Neural cell (in vitro differentiated cells): ENCODE measurements around the gene STYXL1. TPM values are rescaled to one million over a fixed set of nuclear protein-coding genes. Genes with fewer than 3 reads are reported as not detected.

Experiments used
- H2AFZ ChIP-seq: fragments of 200-600, 300-800 bp; sonication (generic), shearing (Covaris generic); 2 replicates; pipeline ENCODE4 v1.6.0; 2014; ENCODE audit warnings: low read depth, mild to moderate bottlenecking, antibody characterized with exemption, low read length, moderate library complexity
- H3F3A ChIP-seq: fragments of 200-600 bp; shearing (Covaris generic); 2 replicates; pipeline ENCODE4 v1.6.1; 2016; ENCODE audit warnings: mild to moderate bottlenecking, moderate library complexity, mixed read lengths, antibody characterized with exemption, low read length; ENCODE audit not compliant: insufficient read depth, poor library complexity, severe bottlenecking
- H3K27ac ChIP-seq: fragments of 200-600, 300-800 bp; sonication (generic), shearing (Covaris generic); 2 replicates; pipeline ENCODE4 v1.5.1; 2014; ENCODE audit warnings: mild to moderate bottlenecking, low read length, moderate library complexity
- H3K27me3 ChIP-seq: fragments of 300-800, 200-600 bp; sonication (generic), shearing (Covaris generic); 2 replicates; pipeline ENCODE4 v1.6.0; 2014; ENCODE audit warnings: mild to moderate bottlenecking, low read depth, low read length, moderate library complexity; ENCODE audit not compliant: insufficient read depth
- H3K36me3 ChIP-seq: fragments of 300-800, 200-600 bp; sonication (generic), shearing (Covaris generic); 2 replicates; pipeline ENCODE4 v1.5.1; 2014; ENCODE audit warnings: mild to moderate bottlenecking, antibody characterized with exemption, low read length, moderate library complexity; ENCODE audit not compliant: insufficient read depth
- H3K4me2 ChIP-seq: fragments of 300-800, 200-600 bp; sonication (generic), shearing (Covaris generic); 2 replicates; pipeline ENCODE4 v1.6.0; 2014; ENCODE audit warnings: mild to moderate bottlenecking, low read length
- H3K4me3 ChIP-seq: fragments of 300-800, 200-600 bp; sonication (generic), shearing (Covaris generic); 2 replicates; pipeline ENCODE4 v1.5.1; 2014; ENCODE audit warnings: mild to moderate bottlenecking, low read length, moderate library complexity
- H3K79me2 ChIP-seq: fragments of 200-600 bp; shearing (Covaris generic); replicated peaks from 2 replicates; pipeline ENCODE4 v1.6.0; 2014; ENCODE audit warnings: mild to moderate bottlenecking, low read length, moderate library complexity; ENCODE audit not compliant: insufficient read depth
- H3K9ac ChIP-seq: fragments of 300-800, 200-600 bp; sonication (generic), shearing (Covaris generic); 2 replicates; pipeline ENCODE4 v1.6.1; 2016; ENCODE audit warnings: mild to moderate bottlenecking, low read length, mixed read lengths
- H3K9me2 ChIP-seq: fragments of 200-600 bp; shearing (Covaris generic); 2 replicates; pipeline ENCODE4 v1.6.1; 2016; ENCODE audit warnings: mild to moderate bottlenecking, low read length, mixed read lengths; ENCODE audit not compliant: insufficient read depth
- H3K9me3 ChIP-seq: fragments of 200-600, 300-800 bp; sonication (generic), shearing (Covaris generic); 2 replicates; pipeline ENCODE4 v1.6.1; 2016; ENCODE audit warnings: mild to moderate bottlenecking, mixed run types, low read length, moderate library complexity, mixed read lengths
- H4K20me1 ChIP-seq: fragments of 200-600 bp; shearing (Covaris generic); 2 replicates; pipeline ENCODE4 v1.6.1; 2016; ENCODE audit warnings: mild to moderate bottlenecking, mixed run types; ENCODE audit not compliant: insufficient read depth
- CTCF ChIP-seq: fragments of 450-650 bp; IDR thresholded peaks from 2 replicates; pipeline ENCODE4 v1.5.1; 2014; ENCODE audit warnings: antibody characterized with exemption, mild to moderate bottlenecking, moderate library complexity; ENCODE audit not compliant: poor library complexity, severe bottlenecking
- EP300 ChIP-seq: fragments of 450-650 bp; conservative IDR thresholded peaks from 2 replicates; pipeline ENCODE4 v1.6.1; 2014; ENCODE audit warnings: antibody characterized with exemption, mild to moderate bottlenecking, moderate library complexity; ENCODE audit not compliant: poor library complexity, severe bottlenecking
- EZH2 ChIP-seq: fragments of 200-600, 300-800 bp; shearing (Covaris generic), sonication (generic); IDR thresholded peaks from 2 replicates; pipeline ENCODE4 v1.6.1; 2014; ENCODE audit warnings: antibody characterized with exemption, low read length, borderline replicate concordance, mild to moderate bottlenecking; ENCODE audit not compliant: insufficient read depth, poor library complexity, severe bottlenecking
- MXI1 ChIP-seq: fragments of 450-650 bp; conservative IDR thresholded peaks from 2 replicates; pipeline ENCODE4 v1.6.1; 2014; ENCODE audit warnings: antibody characterized with exemption, mild to moderate bottlenecking; ENCODE audit not compliant: poor library complexity, severe bottlenecking
- POLR2AphosphoS5 ChIP-seq: IDR thresholded peaks from 2 replicates; pipeline ENCODE4 v1.6.1; 2012
- RAD21 ChIP-seq: fragments of 450-650 bp; conservative IDR thresholded peaks from 2 replicates; pipeline ENCODE4 v1.6.1; 2014; ENCODE audit warnings: antibody characterized with exemption, mild to moderate bottlenecking, moderate library complexity
- REST ChIP-seq: IDR thresholded peaks from 2 replicates; pipeline ENCODE4 v1.6.1; 2012; ENCODE audit warnings: borderline replicate concordance
- SMC3 ChIP-seq: fragments of 450-650 bp; conservative IDR thresholded peaks from 2 replicates; pipeline ENCODE4 v1.6.1; 2014; ENCODE audit warnings: antibody characterized with exemption, mild to moderate bottlenecking, moderate library complexity; ENCODE audit not compliant: poor library complexity
- TAF1 ChIP-seq: IDR thresholded peaks from 2 replicates; pipeline ENCODE4 v1.6.1; 2012; ENCODE audit warnings: low read depth
- polyA plus RNA-seq: library from polyadenylated mRNA; depleted of rRNA; stranded (reverse); fragments of >200 nt; gene quantifications from 2 replicates; pipeline ENCODE4 v1.2.3, GENCODE V29; 2014

The STYXL1 gene
- polyA plus RNA-seq, 1 donor from 2014 or later: 59.9 TPM

GRCh38 chr7:75998038-75998437, 49.8 kb downstream of the STYXL1 start:
- H3K9ac ChIP-seq: no peak overlapping the region
- H3K79me2 ChIP-seq: no peaks in the 10 kb centered on the region
- no peaks in the 10 kb centered on the region for H3F3A ChIP-seq
- no peaks in the 10 kb centered on the region for H3K9me2 ChIP-seq
- no peak overlapping the region for H3K4me3 ChIP-seq
- no peak overlapping the region for H3K27ac ChIP-seq
- no peaks in the 10 kb centered on the region for H4K20me1 ChIP-seq
- no peaks in the 10 kb centered on the region for H3K27me3 ChIP-seq
- TF ChIP-seq SMC3 (no peak), RAD21 (no peak), EP300 (no peak), POLR2AphosphoS5 (no peak)
- no peaks in the 10 kb centered on the region for H3K9me3 ChIP-seq
- H3K4me2 ChIP-seq: no peak overlapping the region
- H3K36me3 ChIP-seq: peaks cover 6% of the 10 kb centered on the region
- no peak overlapping the region for H2AFZ ChIP-seq

GRCh38 chr7:75996476-75996875, 51.3 kb downstream of the STYXL1 start:
- Histone ChIP-seq H3K27me3 (no peaks in the 10 kb centered on the region), H3F3A (no peaks in the 10 kb centered on the region), H3K9ac (no peak overlapping the region), H3K9me3 (no peaks in the 10 kb centered on the region), H4K20me1 (no peaks in the 10 kb centered on the region), H3K9me2 (no peaks in the 10 kb centered on the region), H3K79me2 (no peaks in the 10 kb centered on the region), H2AFZ (no peak overlapping the region), H3K36me3 (peaks cover 6% of the 10 kb centered on the region), H3K4me3 (no peak overlapping the region), H3K27ac (no peak overlapping the region), H3K4me2 (no peak overlapping the region)
- TF ChIP-seq CTCF (no peak), POLR2AphosphoS5 (no peak), SMC3 (no peak), REST (no peak), EZH2 (no peak), RAD21 (no peak), EP300 (no peak), MXI1 (no peak), TAF1 (no peak)

- no peak overlapping the region for H3K27ac ChIP-seq
- H3K4me3 ChIP-seq: no peak overlapping the region
- H3K4me2 ChIP-seq: no peak overlapping the region
- H3K9me3 ChIP-seq: no peaks in the 10 kb centered on the region
- TF ChIP-seq CTCF (no peak), POLR2AphosphoS5 (no peak), MXI1 (no peak), RAD21 (no peak), EP300 (no peak), REST (no peak), SMC3 (no peak), EZH2 (no peak), TAF1 (no peak)
- H3K79me2 ChIP-seq: no peaks in the 10 kb centered on the region
- H3K9me2 ChIP-seq: no peaks in the 10 kb centered on the region
- H3K9ac ChIP-seq: no peak overlapping the region
- H3K27me3 ChIP-seq: no peaks in the 10 kb centered on the region
- H3F3A ChIP-seq: no peaks in the 10 kb centered on the region
- no peak overlapping the region for H2AFZ ChIP-seq
- H3K36me3 ChIP-seq: peaks cover 5% of the 10 kb centered on the region
- no peaks in the 10 kb centered on the region for H4K20me1 ChIP-seq
Observed at GRCh38 chr7:75995996-75996395, 51.8 kb downstream of the STYXL1 start.
